HEK293 (cell line): ENCODE measurements around the gene PILRB.
A peak's percentile ranks its signal among the peaks of the same experiment; 100 is the strongest.

Experiments
- BCL11A ChIP-seq: fragments of 450-650 bp; formaldehyde crosslinking; IDR thresholded peaks from 2 replicates; pipeline ENCODE4 v1.5.1; 2016; ENCODE audit warnings: low read depth, missing biosample characterization, missing genetic modification characterization
- BCL11B ChIP-seq: fragments of 450-650 bp; formaldehyde crosslinking; IDR thresholded peaks from 2 replicates; pipeline ENCODE4 v1.5.1; 2016; ENCODE audit warnings: low read depth, missing biosample characterization, missing genetic modification characterization
- FEZF1 ChIP-seq: fragments of 450-650 bp; formaldehyde crosslinking; IDR thresholded peaks from 2 replicates; pipeline ENCODE4 v1.5.1; 2016; ENCODE audit warnings: missing biosample characterization, missing genetic modification characterization
- IKZF3 ChIP-seq: fragments of 450-650 bp; IDR thresholded peaks from 2 replicates; pipeline ENCODE4 v1.5.0; 2018; ENCODE audit warnings: missing biosample characterization, mild to moderate bottlenecking, missing genetic modification characterization, moderate library complexity
- KLF8 ChIP-seq: fragments of 450-650 bp; formaldehyde crosslinking; IDR thresholded peaks from 2 replicates; pipeline ENCODE4 v1.5.1; 2016; ENCODE audit warnings: missing biosample characterization, missing genetic modification characterization
- OSR2 ChIP-seq: fragments of 450-650 bp; formaldehyde crosslinking; IDR thresholded peaks from 2 replicates; pipeline ENCODE4 v1.5.1; 2016; ENCODE audit warnings: missing biosample characterization, missing genetic modification characterization
- PATZ1 ChIP-seq: fragments of 450-650 bp; formaldehyde crosslinking; IDR thresholded peaks from 2 replicates; pipeline ENCODE4 v1.5.1; 2016; ENCODE audit warnings: missing biosample characterization, missing genetic modification characterization
- PBX3 ChIP-seq: sonication (generic); formaldehyde crosslinking; IDR thresholded peaks from 2 replicates; pipeline ENCODE4 v1.8.1; 2022; ENCODE audit warnings: mild to moderate bottlenecking, moderate library complexity, missing genetic modification reagents
- WT1 ChIP-seq: fragments of 450-650 bp; formaldehyde crosslinking; IDR thresholded peaks from 2 replicates; pipeline ENCODE4 v1.5.1; 2016; ENCODE audit warnings: missing biosample characterization, missing genetic modification characterization
- ZBTB11 ChIP-seq: fragments of 450-650 bp; formaldehyde crosslinking; conservative IDR thresholded peaks from 2 replicates; pipeline ENCODE4 v1.5.1; 2016; ENCODE audit warnings: low read depth, missing biosample characterization, missing genetic modification characterization
- ZBTB26 ChIP-seq: fragments of 450-650 bp; formaldehyde crosslinking; optimal IDR thresholded peaks from 2 replicates; pipeline ENCODE3; 2016; ENCODE audit warnings: missing biosample characterization, mild to moderate bottlenecking, missing genetic modification characterization
- ZEB2 ChIP-seq: fragments of 450-650 bp; formaldehyde crosslinking; IDR thresholded peaks from 2 replicates; pipeline ENCODE4 v1.5.1; 2016; ENCODE audit warnings: missing biosample characterization, missing genetic modification characterization
- ZFP37 ChIP-seq: fragments of 450-650 bp; formaldehyde crosslinking; IDR thresholded peaks from 2 replicates; pipeline ENCODE4 v1.5.1; 2016; ENCODE audit warnings: missing biosample characterization, missing genetic modification characterization
- ZNF324 ChIP-seq: fragments of 450-650 bp; formaldehyde crosslinking; IDR thresholded peaks from 2 replicates; pipeline ENCODE4 v1.5.1; 2016; ENCODE audit warnings: missing biosample characterization, missing genetic modification characterization
- ZNF580 ChIP-seq: fragments of 450-650 bp; formaldehyde crosslinking; IDR thresholded peaks from 2 replicates; pipeline ENCODE4 v1.5.1; 2016; ENCODE audit warnings: missing biosample characterization, missing genetic modification characterization
- ZNF677 ChIP-seq: fragments of 450-650 bp; IDR thresholded peaks from 2 replicates; pipeline ENCODE4 v1.5.0; 2018; ENCODE audit warnings: missing biosample characterization, mild to moderate bottlenecking, missing genetic modification characterization, moderate library complexity
- ZNF843 ChIP-seq: fragments of 450-650 bp; formaldehyde crosslinking; IDR thresholded peaks from 2 replicates; pipeline ENCODE4 v1.5.1; 2016; ENCODE audit warnings: missing biosample characterization, missing genetic modification characterization
- TF ChIP-seq, protein P1 (sequence below): fragments of 450-650 bp; formaldehyde crosslinking; IDR thresholded peaks from 2 replicates; pipeline ENCODE4 v1.5.1; 2016; ENCODE audit warnings: missing biosample characterization, missing genetic modification characterization
- TF ChIP-seq, protein P2 (sequence below): fragments of 450-650 bp; formaldehyde crosslinking; IDR thresholded peaks from 2 replicates; pipeline ENCODE4 v1.5.1; 2016; ENCODE audit warnings: missing biosample characterization, missing genetic modification characterization
- TF ChIP-seq, protein P3 (sequence below): fragments of 450-650 bp; formaldehyde crosslinking; IDR thresholded peaks from 2 replicates; pipeline ENCODE4 v1.5.1; 2017; ENCODE audit warnings: missing biosample characterization, mild to moderate bottlenecking, missing genetic modification characterization, moderate library complexity
- TF ChIP-seq, protein P4 (sequence below): fragments of 450-650 bp; formaldehyde crosslinking; IDR thresholded peaks from 2 replicates; pipeline ENCODE4 v1.5.1; 2016; ENCODE audit warnings: missing biosample characterization, missing genetic modification characterization, borderline replicate concordance

Gene PILRB

DNA sequence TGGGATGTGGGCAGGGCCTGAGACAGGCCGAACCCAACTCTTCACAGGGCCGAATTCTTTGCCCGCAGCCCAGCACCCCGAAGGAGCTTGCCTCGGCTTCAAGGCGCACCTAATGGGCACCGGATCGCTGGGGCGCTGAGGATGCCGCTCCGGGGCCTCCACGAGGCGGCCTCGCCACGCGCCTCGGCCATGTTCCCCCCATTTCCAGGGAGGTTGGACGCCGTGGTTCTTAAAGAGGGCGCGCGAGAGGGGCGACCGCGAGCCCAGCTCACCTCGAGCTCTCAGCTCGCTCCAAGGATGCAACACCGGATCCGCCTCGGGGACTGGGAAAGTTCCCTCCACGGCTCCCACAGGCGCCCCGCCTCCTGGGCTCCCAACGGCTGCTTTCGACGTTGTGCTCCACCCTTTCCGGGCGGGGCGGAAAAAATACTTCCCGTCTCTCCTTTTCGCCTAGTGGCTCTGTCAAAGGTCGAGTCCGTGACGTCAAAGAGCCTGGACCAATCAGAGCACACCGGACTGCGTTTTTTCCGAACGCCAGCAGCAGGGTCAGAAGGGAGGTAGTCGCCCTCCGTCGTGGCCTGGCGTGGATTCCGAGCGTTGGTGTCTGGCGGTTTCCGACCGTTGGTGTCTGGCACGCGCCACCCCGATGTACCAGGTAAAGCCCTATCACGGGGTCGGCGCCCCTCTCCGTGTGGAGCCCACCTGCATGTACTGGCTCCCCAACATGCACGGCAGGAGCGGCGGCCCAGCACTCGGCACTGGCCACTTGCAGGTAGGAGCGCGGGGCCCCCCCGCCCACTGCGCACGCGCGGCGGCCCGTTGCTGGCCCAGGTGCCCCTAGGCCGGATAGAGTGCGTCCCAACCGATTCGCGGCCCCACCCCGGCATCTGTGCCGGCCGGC is 22.1 kb upstream of the PILRB start (continued):
- TF ChIP-seq, protein P1, sequence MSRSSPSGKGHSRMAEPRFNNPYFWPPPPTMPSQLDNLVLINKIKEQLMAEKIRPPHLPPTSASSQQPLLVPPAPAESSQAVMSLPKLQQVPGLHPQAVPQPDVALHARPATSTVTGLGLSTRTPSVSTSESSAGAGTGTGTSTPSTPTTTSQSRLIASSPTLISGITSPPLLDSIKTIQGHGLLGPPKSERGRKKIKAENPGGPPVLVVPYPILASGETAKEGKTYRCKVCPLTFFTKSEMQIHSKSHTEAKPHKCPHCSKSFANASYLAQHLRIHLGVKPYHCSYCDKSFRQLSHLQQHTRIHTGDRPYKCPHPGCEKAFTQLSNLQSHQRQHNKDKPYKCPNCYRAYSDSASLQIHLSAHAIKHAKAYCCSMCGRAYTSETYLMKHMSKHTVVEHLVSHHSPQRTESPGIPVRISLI (tag by site-specific recombination) = peak; percentile 100
- peak; percentile 98 for TF ChIP-seq ZEB2
- TF ChIP-seq IKZF3 = peak; percentile 99
- peak; percentile 65; the same call in 1 of the 2 replicates for TF ChIP-seq ZFP37 (tag by site-specific recombination)
- TF ChIP-seq BCL11B (tag by site-specific recombination) = peak; percentile 97
- peak; percentile 89 for TF ChIP-seq KLF8 (tag by site-specific recombination)
- peak; percentile 95 for TF ChIP-seq ZNF580 (tag by site-specific recombination)
- peak; percentile 70; the same call in 1 of the 2 replicates for TF ChIP-seq WT1 (tag by site-specific recombination)
- TF ChIP-seq, protein P2, sequence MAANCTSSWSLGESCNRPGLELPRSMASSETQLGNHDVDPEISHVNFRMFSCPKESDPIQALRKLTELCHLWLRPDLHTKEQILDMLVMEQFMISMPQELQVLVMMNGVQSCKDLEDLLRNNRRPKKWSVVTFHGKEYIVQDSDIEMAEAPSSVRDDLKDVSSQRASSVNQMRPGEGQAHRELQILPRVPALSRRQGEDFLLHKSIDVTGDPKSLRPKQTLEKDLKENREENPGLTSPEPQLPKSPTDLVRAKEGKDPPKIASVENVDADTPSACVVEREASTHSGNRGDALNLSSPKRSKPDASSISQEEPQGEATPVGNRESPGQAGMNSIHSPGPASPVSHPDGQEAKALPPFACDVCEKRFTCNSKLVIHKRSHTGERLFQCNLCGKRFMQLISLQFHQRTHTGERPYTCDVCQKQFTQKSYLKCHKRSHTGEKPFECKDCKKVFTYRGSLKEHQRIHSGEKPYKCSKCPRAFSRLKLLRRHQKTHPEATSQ (tag by site-specific recombination) = peak; percentile 90; the same call in 1 of the 2 replicates
- TF ChIP-seq ZBTB26 = peak; percentile 79
- peak; percentile 80 for TF ChIP-seq ZBTB11 (tag by site-specific recombination)
- peak; percentile 61; the same call in 1 of the 2 replicates for TF ChIP-seq PBX3 (CRISPR knock-in tag)
- peak; percentile 43; the same call in 1 of the 2 replicates for TF ChIP-seq OSR2
- peak; percentile 82 for TF ChIP-seq FEZF1 (tag by site-specific recombination)
- TF ChIP-seq BCL11A = peak; percentile 96
- TF ChIP-seq, protein P3, sequence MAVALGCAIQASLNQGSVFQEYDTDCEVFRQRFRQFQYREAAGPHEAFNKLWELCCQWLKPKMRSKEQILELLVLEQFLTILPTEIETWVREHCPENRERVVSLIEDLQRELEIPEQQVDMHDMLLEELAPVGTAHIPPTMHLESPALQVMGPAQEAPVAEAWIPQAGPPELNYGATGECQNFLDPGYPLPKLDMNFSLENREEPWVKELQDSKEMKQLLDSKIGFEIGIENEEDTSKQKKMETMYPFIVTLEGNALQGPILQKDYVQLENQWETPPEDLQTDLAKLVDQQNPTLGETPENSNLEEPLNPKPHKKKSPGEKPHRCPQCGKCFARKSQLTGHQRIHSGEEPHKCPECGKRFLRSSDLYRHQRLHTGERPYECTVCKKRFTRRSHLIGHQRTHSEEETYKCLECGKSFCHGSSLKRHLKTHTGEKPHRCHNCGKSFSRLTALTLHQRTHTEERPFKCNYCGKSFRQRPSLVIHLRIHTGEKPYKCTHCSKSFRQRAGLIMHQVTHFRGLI (tag by site-specific recombination) = 0 out of 2 replicates have a peak, but pooled peaks have one; percentile 35
- TF ChIP-seq PATZ1 (tag by site-specific recombination) = peak; percentile 96
- TF ChIP-seq ZNF677 (tag by site-specific recombination) = 0 out of 2 replicates have a peak, but pooled peaks have one; percentile 17
- TF ChIP-seq, protein P4, sequence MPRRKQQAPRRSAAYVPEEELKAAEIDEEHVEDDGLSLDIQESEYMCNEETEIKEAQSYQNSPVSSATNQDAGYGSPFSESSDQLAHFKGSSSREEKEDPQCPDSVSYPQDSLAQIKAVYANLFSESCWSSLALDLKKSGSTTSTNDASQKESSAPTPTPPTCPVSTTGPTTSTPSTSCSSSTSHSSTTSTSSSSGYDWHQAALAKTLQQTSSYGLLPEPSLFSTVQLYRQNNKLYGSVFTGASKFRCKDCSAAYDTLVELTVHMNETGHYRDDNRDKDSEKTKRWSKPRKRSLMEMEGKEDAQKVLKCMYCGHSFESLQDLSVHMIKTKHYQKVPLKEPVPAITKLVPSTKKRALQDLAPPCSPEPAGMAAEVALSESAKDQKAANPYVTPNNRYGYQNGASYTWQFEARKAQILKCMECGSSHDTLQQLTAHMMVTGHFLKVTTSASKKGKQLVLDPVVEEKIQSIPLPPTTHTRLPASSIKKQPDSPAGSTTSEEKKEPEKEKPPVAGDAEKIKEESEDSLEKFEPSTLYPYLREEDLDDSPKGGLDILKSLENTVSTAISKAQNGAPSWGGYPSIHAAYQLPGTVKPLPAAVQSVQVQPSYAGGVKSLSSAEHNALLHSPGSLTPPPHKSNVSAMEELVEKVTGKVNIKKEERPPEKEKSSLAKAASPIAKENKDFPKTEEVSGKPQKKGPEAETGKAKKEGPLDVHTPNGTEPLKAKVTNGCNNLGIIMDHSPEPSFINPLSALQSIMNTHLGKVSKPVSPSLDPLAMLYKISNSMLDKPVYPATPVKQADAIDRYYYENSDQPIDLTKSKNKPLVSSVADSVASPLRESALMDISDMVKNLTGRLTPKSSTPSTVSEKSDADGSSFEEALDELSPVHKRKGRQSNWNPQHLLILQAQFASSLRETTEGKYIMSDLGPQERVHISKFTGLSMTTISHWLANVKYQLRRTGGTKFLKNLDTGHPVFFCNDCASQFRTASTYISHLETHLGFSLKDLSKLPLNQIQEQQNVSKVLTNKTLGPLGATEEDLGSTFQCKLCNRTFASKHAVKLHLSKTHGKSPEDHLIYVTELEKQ = peak; percentile 50; the same call in 1 of the 2 replicates
- peak; percentile 42; the same call in 1 of the 2 replicates for TF ChIP-seq ZNF843 (tag by site-specific recombination)
- peak; percentile 31 for TF ChIP-seq ZNF324
